BLaER1 treated with 17β-estradiol and CSF1 and Interleukin-3, amounts not matched to agents 10 nM and 100 nM (cell line): Measurements from ENCODE around the gene L3MBTL1.
"Not testable (repeated sequence)": the region's sequence is repeated elsewhere in the genome, so short reads cannot be mapped to it uniquely, and the experiment has no call there.

Source experiments
- H3K27ac ChIP-seq, 11 experiments: shearing (Covaris generic); formaldehyde crosslinking; 2 replicates each; pipeline ENCODE4 v1.8.1; 2022
- H3K27me3 ChIP-seq, 11 experiments: shearing (Covaris generic); formaldehyde crosslinking; 2 replicates each; pipeline ENCODE4 v1.8.1; 2022
- H3K36me3 ChIP-seq, 11 experiments: shearing (Covaris generic); formaldehyde crosslinking; 2 replicates each; pipeline ENCODE4 v1.8.1; 2022
- H3K4me1 ChIP-seq, 10 experiments: shearing (Covaris generic); formaldehyde crosslinking; 2 replicates each; pipeline ENCODE4 v1.8.1; 2022
- H3K4me2 ChIP-seq, 11 experiments: shearing (Covaris generic); formaldehyde crosslinking; 2 replicates each; pipeline ENCODE4 v1.8.1; 2022
- H3K4me3 ChIP-seq, 10 experiments: shearing (Covaris generic); formaldehyde crosslinking; 2 replicates each; pipeline ENCODE4 v1.8.1; 2022
- H3K9ac ChIP-seq, 11 experiments: shearing (Covaris generic); formaldehyde crosslinking; 2 replicates each; pipeline ENCODE4 v1.8.1; 2022
- H3K9me3 ChIP-seq, 11 experiments: shearing (Covaris generic); formaldehyde crosslinking; replicated peaks in 1 of 11; 2 replicates each; pipeline ENCODE4 v1.8.1; 2022
- H4K20me1 ChIP-seq, 11 experiments: shearing (Covaris generic); formaldehyde crosslinking; 2 replicates each; pipeline ENCODE4 v1.8.1; 2022
- Cebpa-rat ChIP-seq, 11 experiments: shearing (Covaris generic); IDR thresholded peaks; 2 replicates each; pipeline ENCODE4 v1.8.1; 2022

L3MBTL1 gene

GRCh38 chr20:43477619-43478018, 29.9 kb upstream of the L3MBTL1 start:
- no peak overlapping the region for H3K4me3 ChIP-seq
- H3K27me3 ChIP-seq, result no peaks in the 10 kb centered on the region
- H3K36me3 ChIP-seq, result peaks cover 0 to 3% (median 0%) of the 10 kb centered on the region in 11 experiments; a peak in 1 of 22 replicates
- H4K20me1 ChIP-seq, result peaks cover 0 to 7% (median 0%) of the 10 kb centered on the region in 11 experiments; a peak in 2 of 22 replicates
- H3K4me1 ChIP-seq, result peaks cover 0 to 12% (median 5%) of the 10 kb centered on the region in 10 experiments; a peak in 6 of 20 replicates
- no peak for TF ChIP-seq Cebpa-rat (IDR thresholded peaks at IDR 0.05)
- no peak overlapping the region for H3K4me2 ChIP-seq
- peaks cover 7 to 12% (median 11%) of the 10 kb centered on the region in 11 experiments; a peak in 15 of 22 replicates for H3K9me3 ChIP-seq
- H3K27ac ChIP-seq, result no peak overlapping the region
- H3K9ac ChIP-seq, result no peak overlapping the region

GRCh38 chr20:43490038-43490437, 17.5 kb upstream of the L3MBTL1 start:
- H3K4me2 ChIP-seq, result no peak overlapping the region
- no peak overlapping the region for H3K27ac ChIP-seq
- H4K20me1 ChIP-seq, result no peaks in the 10 kb centered on the region
- no peaks in the 10 kb centered on the region for H3K4me1 ChIP-seq
- no peak overlapping the region for H3K9ac ChIP-seq
- H3K9me3 ChIP-seq, result peaks cover 24 to 37% (median 34%) of the 10 kb centered on the region in 11 experiments
- peaks cover 0 to 7% (median 0%) of the 10 kb centered on the region in 11 experiments; a peak in 2 of 22 replicates for H3K36me3 ChIP-seq
- no peak overlapping the region for H3K4me3 ChIP-seq
- no peaks in the 10 kb centered on the region for H3K27me3 ChIP-seq
- no peak for TF ChIP-seq Cebpa-rat (IDR thresholded peaks at IDR 0.05)

- no peak overlapping the region for H3K4me2 ChIP-seq
- H3K4me3 ChIP-seq, result no peak overlapping the region
- no peak overlapping the region for H3K9ac ChIP-seq
- peaks cover 4 to 20% (median 14%) of the 10 kb centered on the region in 11 experiments for H3K9me3 ChIP-seq
- no peaks in the 10 kb centered on the region for H3K4me1 ChIP-seq
- H4K20me1 ChIP-seq, result no peaks in the 10 kb centered on the region
- peaks cover 0 to 4% (median 0%) of the 10 kb centered on the region in 11 experiments; a peak in 2 of 22 replicates for H3K36me3 ChIP-seq
- TF ChIP-seq Cebpa-rat (IDR thresholded peaks at IDR 0.05), result no peak
- no peak overlapping the region for H3K27ac ChIP-seq
- H3K27me3 ChIP-seq, result no peaks in the 10 kb centered on the region
Measured at GRCh38 chr20:43492101-43492500, 15.4 kb upstream of the L3MBTL1 start.

- H3K4me1 ChIP-seq, result no peaks in the 10 kb centered on the region
- no peak for TF ChIP-seq Cebpa-rat (IDR thresholded peaks at IDR 0.05)
- H3K9me3 ChIP-seq, result no peaks in the 10 kb centered on the region; a peak in 1 of 22 replicates
- H3K4me2 ChIP-seq, result no peak overlapping the region
- H3K36me3 ChIP-seq, result no peaks in the 10 kb centered on the region
- H3K27ac ChIP-seq, result no peak overlapping the region
- no peaks in the 10 kb centered on the region for H3K27me3 ChIP-seq
- H3K4me3 ChIP-seq, result no peak overlapping the region
- H4K20me1 ChIP-seq, result no peaks in the 10 kb centered on the region
- H3K9ac ChIP-seq, result no peak overlapping the region
Measured at GRCh38 chr20:43495388-43495787, 12.1 kb upstream of the L3MBTL1 start.

- H3K36me3 ChIP-seq, H3K4me1 ChIP-seq, H4K20me1 ChIP-seq, H3K4me3 ChIP-seq, H3K27ac ChIP-seq, H3K9me3 ChIP-seq, H3K4me2 ChIP-seq, H3K9ac ChIP-seq: not testable (repeated sequence)
- peaks cover 8 to 22% (median 18%) of the 10 kb centered on the region in 11 experiments for H3K27me3 ChIP-seq
Measured at GRCh38 chr20:43502021-43502420, 5.5 kb upstream of the L3MBTL1 start.

GRCh38 chr20:43506238-43506637, 1.3 kb upstream of the L3MBTL1 start:
- Histone ChIP-seq H3K9ac (no peak overlapping the region), H3K4me3 (no peak overlapping the region), H3K27ac (no peak overlapping the region), H3K4me2 (no peak overlapping the region), H3K9me3 (peaks cover 10 to 27% (median 17%) of the 10 kb centered on the region in 11 experiments; a peak in 19 of 22 replicates), H3K27me3 (peaks cover 35 to 54% (median 46%) of the 10 kb centered on the region in 11 experiments), H3K4me1 (peaks cover 0 to 16% (median 2%) of the 10 kb centered on the region in 10 experiments; a peak in 7 of 20 replicates), H4K20me1 (no peaks in the 10 kb centered on the region), H3K36me3 (no peaks in the 10 kb centered on the region)
- no peak for TF ChIP-seq Cebpa-rat (IDR thresholded peaks at IDR 0.05)

GRCh38 chr20:43508106-43508505, 609 bp downstream of the L3MBTL1 start:
- Histone ChIP-seq H3K9ac (peak overlapping the region in 2 of 11 experiments; percentile 10 to 53; a peak in 2 of 22 replicates), H3K27ac (no peak overlapping the region), H3K36me3 (no peaks in the 10 kb centered on the region), H3K27me3 (peaks cover 35 to 54% (median 46%) of the 10 kb centered on the region in 11 experiments), H4K20me1 (no peaks in the 10 kb centered on the region), H3K4me2 (peak overlapping the region; percentile 55 to 88 (median 70)), H3K9me3 (peaks cover 10 to 27% (median 17%) of the 10 kb centered on the region in 11 experiments; a peak in 19 of 22 replicates), H3K4me3 (peak overlapping the region; percentile 18 to 63 (median 50); a peak in 19 of 20 replicates), H3K4me1 (peaks cover 0 to 16% (median 3%) of the 10 kb centered on the region in 10 experiments; a peak in 8 of 20 replicates)
- TF ChIP-seq Cebpa-rat (IDR thresholded peaks at IDR 0.05), result no peak

GRCh38 chr20:43508604-43509040, 1.1 kb downstream of the L3MBTL1 start:
- peak overlapping the region in 7 of 10 experiments; percentile 45 to 63 (median 52); a peak in 7 of 20 replicates for H3K4me3 ChIP-seq

GRCh38 chr20:43511879-43512278, 4.4 kb downstream of the L3MBTL1 start:
- Histone ChIP-seq H3K4me1 (peaks cover 11 to 27% (median 19%) of the 10 kb centered on the region in 10 experiments; a peak in 16 of 20 replicates), H3K27me3 (peaks cover 28 to 34% (median 30%) of the 10 kb centered on the region in 11 experiments), H3K4me3 (no peak overlapping the region), H4K20me1 (peaks cover 0 to 5% (median 0%) of the 10 kb centered on the region in 11 experiments; a peak in 1 of 22 replicates), H3K36me3 (0 out of 22 replicates have a peak, but pooled peaks cover 0 to 6% (median 0%) of the 10 kb centered on the region in 11 experiments), H3K9ac (no peak overlapping the region), H3K9me3 (peaks cover 10 to 24% (median 17%) of the 10 kb centered on the region in 11 experiments; a peak in 19 of 22 replicates), H3K27ac (no peak overlapping the region), H3K4me2 (no peak overlapping the region)
- no peak for TF ChIP-seq Cebpa-rat (IDR thresholded peaks at IDR 0.05)

More at GRCh38 chr20:43508604-43509040, 1.1 kb downstream of the L3MBTL1 start:
- no peak overlapping the region for H3K9ac ChIP-seq
- no peak for TF ChIP-seq Cebpa-rat (IDR thresholded peaks at IDR 0.05)
- no peaks in the 10 kb centered on the region for H4K20me1 ChIP-seq
- H3K9me3 ChIP-seq, result peaks cover 10 to 27% (median 17%) of the 10 kb centered on the region in 11 experiments; a peak in 19 of 22 replicates
- no peaks in the 10 kb centered on the region for H3K36me3 ChIP-seq
- H3K27ac ChIP-seq, result no peak overlapping the region
- peaks cover 35 to 54% (median 46%) of the 10 kb centered on the region in 11 experiments for H3K27me3 ChIP-seq
- H3K4me1 ChIP-seq, result peaks cover 0 to 16% (median 5%) of the 10 kb centered on the region in 10 experiments; a peak in 8 of 20 replicates
- peak overlapping the region in 10 of 11 experiments; percentile 55 to 80 (median 68); a peak in 11 of 22 replicates for H3K4me2 ChIP-seq
